CD4-positive, alpha-beta memory T cell (primary cell): ENCODE data around the gene BCL2L2. TPM values are rescaled to one million over a fixed set of nuclear protein-coding genes. Genes with fewer than 3 reads are reported as not detected.

Experiments used
- CTCF ChIA-PET: fragments of 350-600 bp; sonication (Branson Sonifier 250); formaldehyde crosslinking; loops from one replicate; lab custom pipeline; 2021; ENCODE audit warnings: inconsistent platforms; ENCODE audit not compliant: partially characterized antibody; lab: Charles Lee
- POLR2A ChIA-PET: fragments of 350-600 bp; sonication (Branson Sonifier 250); formaldehyde crosslinking; loops from one replicate; lab custom pipeline; 2021; ENCODE audit not compliant: partially characterized antibody; lab: Charles Lee
- DNase-seq, 5 donors: peaks; one replicate each; pipeline versions ENCODE4 v3.0.0 to v3.0.0-alpha.2; 2020 to 2022; ENCODE audit warnings: mixed read lengths in 1 of 5
- H3K27ac ChIP-seq: one replicate; pipeline ENCODE4 v1.7.0; 2013; ENCODE audit warnings: low read depth, low read length
- H3K27me3 ChIP-seq: 2 replicates; pipeline ENCODE4 v1.7.0; 2013; ENCODE audit warnings: mild to moderate bottlenecking, low read length, moderate library complexity; ENCODE audit not compliant: insufficient read depth
- H3K36me3 ChIP-seq: 2 replicates; pipeline ENCODE4 v1.7.0; 2013; ENCODE audit warnings: mild to moderate bottlenecking, low read length, moderate library complexity; ENCODE audit not compliant: insufficient read depth
- H3K4me1 ChIP-seq: 2 replicates; pipeline ENCODE4 v1.7.0; 2013; ENCODE audit warnings: mild to moderate bottlenecking, low read length, moderate library complexity; ENCODE audit not compliant: insufficient read depth
- H3K4me3 ChIP-seq, 2 donors: one replicate each; pipeline ENCODE4 v1.7.0; 2013; ENCODE audit warnings: low read length in 2 of 2, mild to moderate bottlenecking in 1 of 2
- H3K9me3 ChIP-seq, 2 donors: one replicate each; pipeline ENCODE4 v1.7.0; 2013; ENCODE audit warnings: low read length in 2 of 2, control low read depth in 1 of 2; ENCODE audit not compliant: control insufficient read depth in 1 of 2
- H3K27ac Mint-ChIP-seq, 7 donors: one replicate each; pipeline ENCODE4 v1.8.0; 2020 to 2021; ENCODE audit warnings: mixed read lengths in 7 of 7, mild to moderate bottlenecking in 6 of 7, inconsistent platforms in 3 of 7, moderate library complexity in 3 of 7
- H3K27me3 Mint-ChIP-seq, 2 donors: one replicate each; pipeline ENCODE4 v1.8.0; 2020 to 2021; ENCODE audit warnings: mixed read lengths in 2 of 2
- H3K36me3 Mint-ChIP-seq, 2 donors: one replicate each; pipeline ENCODE4 v1.8.0; 2020 to 2021; ENCODE audit warnings: mixed read lengths in 2 of 2, inconsistent platforms in 1 of 2, mild to moderate bottlenecking in 1 of 2
- H3K4me1 Mint-ChIP-seq, 4 donors: one replicate each; pipeline ENCODE4 v1.8.0; 2020 to 2021; ENCODE audit warnings: mixed read lengths in 4 of 4, mild to moderate bottlenecking in 1 of 4
- H3K4me3 Mint-ChIP-seq, 8 donors: one replicate each; pipeline ENCODE4 v1.8.0; 2020 to 2021; ENCODE audit warnings: mixed read lengths in 8 of 8, mild to moderate bottlenecking in 7 of 8, moderate library complexity in 6 of 8, inconsistent platforms in 3 of 8
- H3K9me3 Mint-ChIP-seq, 8 donors: one replicate each; pipeline ENCODE4 v1.8.0; 2020 to 2021; ENCODE audit warnings: mixed read lengths in 8 of 8, mild to moderate bottlenecking in 5 of 8, inconsistent platforms in 3 of 8, moderate library complexity in 1 of 8
- intact Hi-C: fragments of 100-400 bp; cut with micrococcal nuclease; formaldehyde crosslinking; loops from one replicate; pipeline ENCODE4 v1.15.1; 2023
- polyA plus RNA-seq, 2 donors: library from polyadenylated mRNA; unstranded; fragments of 300-500 nt; fragmentation: Illumina TruSeq; gene quantifications; one replicate each; pipeline ENCODE4 v1.2.3, GENCODE V29; 2021
- total RNA-seq, 2 experiments: library from RNA; stranded (reverse); gene quantifications; one replicate each; pipeline ENCODE4 v1.2.3, GENCODE V29; 2021

The BCL2L2 gene
- total and polyA plus RNA-seq, 4 experiments from 2014 or later, result 2.0 to 3.6 TPM; not detected in 2

DNA sequence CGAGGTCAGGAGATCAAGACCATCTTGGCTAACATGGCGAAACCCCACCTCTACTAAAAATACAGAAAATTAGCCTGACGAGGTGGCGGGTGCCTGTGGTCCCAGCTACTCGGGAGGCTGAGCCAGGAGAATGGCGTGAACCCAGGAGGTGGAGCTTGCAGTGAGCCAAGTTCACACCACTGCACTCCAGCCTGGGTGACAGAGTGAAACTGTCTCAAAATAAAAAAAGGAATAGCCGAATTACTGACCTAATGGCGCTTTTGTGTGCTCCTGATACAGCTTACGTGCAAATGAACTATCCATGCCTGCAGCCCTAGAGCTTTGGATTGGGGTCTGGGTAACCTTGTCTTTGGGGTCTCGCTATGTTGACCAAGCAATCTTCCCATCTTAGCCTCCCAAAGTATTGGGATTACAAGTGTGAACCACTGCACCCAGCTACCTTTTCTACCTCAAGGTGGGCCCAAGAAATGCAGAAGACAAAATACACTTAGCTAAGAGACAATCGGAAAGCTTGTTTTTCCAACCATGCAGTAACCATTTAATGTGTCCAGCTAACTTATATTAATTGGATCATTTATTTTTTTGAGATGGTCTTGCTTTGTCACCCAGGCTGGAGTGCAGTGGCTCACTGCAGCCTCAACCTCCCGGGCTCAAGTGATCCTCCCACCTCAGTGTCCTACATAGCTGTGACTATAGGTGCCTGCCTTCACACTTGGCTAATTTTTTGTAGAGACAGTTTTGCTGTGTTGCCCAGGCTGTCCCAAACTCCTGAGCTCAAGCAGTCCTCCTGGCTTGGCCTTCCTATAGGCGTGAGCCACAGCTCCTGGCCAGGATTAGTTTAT lies 20.1 kb downstream of the BCL2L2 start:
- DNase-seq, result no peak
- peak overlapping the region in 2 of 7 donors; percentile 19 to 57 for H3K27ac Mint-ChIP-seq
- H3K9me3 Mint-ChIP-seq, result no peaks in the 10 kb centered on the region
- Histone ChIP-seq H3K4me3 (no peak overlapping the region), H3K4me1 (peaks cover 19% of the 10 kb centered on the region), H3K27me3 (no peaks in the 10 kb centered on the region), H3K27ac (no peak overlapping the region), H3K9me3 (no peaks in the 10 kb centered on the region), H3K36me3 (peaks cover 18% of the 10 kb centered on the region)
- peaks cover 0 to 2% of the 10 kb centered on the region in 2 donors for H3K27me3 Mint-ChIP-seq
- H3K4me1 Mint-ChIP-seq, result peaks cover 15 to 22% (median 17%) of the 10 kb centered on the region in 4 donors
- H3K4me3 Mint-ChIP-seq, result peak overlapping the region in 1 of 8 donors; percentile 30
- POLR2A ChIA-PET, result interaction anchor here (1.0 to 1.5 kb wide), 5 partner anchors 21 to 53 kb away, joined by 3 to 5 read pairs (median 3); partner anchors contain the start of gene HOMEZ
- intact Hi-C loops, result loop anchor here (10.0 kb wide), 1 partner anchor 732 kb away; the partner anchor contains the start of gene ABHD4
- H3K36me3 Mint-ChIP-seq, result peaks cover 26 to 41% of the 10 kb centered on the region in 2 donors
- CTCF ChIA-PET, result interaction anchor here (0.7 to 2.7 kb wide), 21 partner anchors 10 to 234 kb away, joined by 3 to 25 read pairs (median 4); partner anchors contain the start of genes ACIN1, CMTM5 and PPP1R3E

DNA sequence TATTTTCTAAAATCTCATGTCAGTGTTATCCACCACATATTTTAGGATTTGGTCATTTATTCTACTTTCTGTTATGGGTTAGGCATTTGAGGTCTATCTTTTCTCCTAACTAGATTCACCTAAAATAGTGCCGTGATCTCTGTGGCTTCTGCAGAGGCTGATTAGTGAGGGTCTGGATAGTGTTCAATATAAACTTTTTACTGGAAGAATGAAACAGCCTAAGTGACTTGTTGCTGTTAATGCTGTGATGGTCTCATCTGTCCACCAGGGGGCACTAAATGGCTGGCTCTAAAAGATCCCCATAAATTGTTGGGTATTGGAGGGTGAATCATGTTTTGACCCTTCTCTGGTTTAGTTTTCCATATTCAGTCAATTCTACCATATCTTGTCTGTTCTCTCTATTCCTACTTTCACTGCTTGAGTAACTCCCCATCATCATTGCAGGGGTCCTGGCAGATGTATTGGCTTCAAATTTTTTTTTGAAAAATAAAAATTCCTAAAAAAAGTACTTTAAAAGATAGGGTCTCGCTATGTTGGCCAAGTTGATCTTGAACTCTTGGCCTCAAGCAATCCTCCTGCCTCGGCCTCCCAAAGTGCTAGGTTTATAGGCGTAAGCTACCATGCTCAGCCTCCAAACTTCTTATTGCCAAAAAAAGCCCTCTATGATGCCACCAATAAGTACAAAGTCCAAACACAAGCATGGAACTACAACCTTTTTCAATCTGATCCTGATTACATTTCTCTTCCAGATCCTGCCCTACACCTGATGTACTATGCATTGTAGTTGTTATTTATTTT lies 21.5 kb downstream of the BCL2L2 start:
- ChIA-PET CTCF (interaction anchor here (1.2 to 3.0 kb wide), 10 partner anchors 17 to 232 kb away, joined by 4 to 25 read pairs (median 6); no protein-coding TSS in a partner anchor), POLR2A (interaction anchor here (0.8 to 1.5 kb wide), 2 partner anchors 26 to 42 kb away, joined by 3 read pairs; partner anchors contain the start of gene HOMEZ)
- H3K9me3 Mint-ChIP-seq, result no peaks in the 10 kb centered on the region
- H3K4me1 Mint-ChIP-seq, result peaks cover 3 to 8% (median 5%) of the 10 kb centered on the region in 4 donors
- no peaks in the 10 kb centered on the region for H3K27me3 ChIP-seq
- H3K4me3 ChIP-seq, result no peak overlapping the region
- H3K4me3 Mint-ChIP-seq, result no peak overlapping the region
- H3K27ac ChIP-seq, result no peak overlapping the region
- H3K27me3 Mint-ChIP-seq, result peaks cover 0 to 2% of the 10 kb centered on the region in 2 donors
- intact Hi-C loops, result loop anchor here (1.0 to 10.0 kb wide), 5 partner anchors 52 to 733 kb away; partner anchors contain the start of gene ABHD4
- peaks cover 9% of the 10 kb centered on the region for H3K4me1 ChIP-seq
- H3K36me3 Mint-ChIP-seq, result peaks cover 16 to 27% of the 10 kb centered on the region in 2 donors
- peak; percentile 48 to 64 (median 60) for DNase-seq
- no peaks in the 10 kb centered on the region for H3K9me3 ChIP-seq
- H3K27ac Mint-ChIP-seq, result peak overlapping the region in 2 of 7 donors; percentile 28 to 60
- peaks cover 18% of the 10 kb centered on the region for H3K36me3 ChIP-seq

DNA sequence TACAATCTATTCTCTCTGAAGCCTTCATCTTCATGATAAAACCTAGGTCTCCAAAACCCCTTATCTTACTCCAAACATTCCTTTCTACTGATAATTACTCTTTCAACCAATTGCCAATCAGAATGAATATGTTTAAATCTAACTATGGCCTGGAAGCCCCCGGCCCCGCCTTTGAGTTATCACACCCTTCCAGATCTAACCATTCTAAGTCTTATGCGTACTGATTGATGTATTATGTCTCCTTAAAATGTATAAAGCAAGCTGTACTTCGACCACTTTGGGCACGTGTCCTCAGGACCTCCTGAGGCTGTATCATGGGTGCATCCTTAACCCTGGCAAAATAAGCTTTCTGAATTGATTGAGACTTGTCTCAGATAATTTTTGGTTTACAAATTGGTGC lies 29.0 kb downstream of the BCL2L2 start:
- no peaks in the 10 kb centered on the region for H3K36me3 ChIP-seq
- intact Hi-C loops, result no loop called here
- no peak for DNase-seq
- H3K4me3 Mint-ChIP-seq, result no peak overlapping the region
- H3K9me3 Mint-ChIP-seq, result peaks cover 0 to 4% (median 0%) of the 10 kb centered on the region in 8 donors
- ChIA-PET CTCF (interaction anchor here (1.3 kb wide), 1 partner anchor 45 kb away, joined by 4 read pairs; no protein-coding TSS in a partner anchor), POLR2A (interaction anchor here (1.0 kb wide), 1 partner anchor 14 kb away, joined by 3 read pairs; no protein-coding TSS in a partner anchor)
- H3K4me1 Mint-ChIP-seq, result no peaks in the 10 kb centered on the region
- H3K4me3 ChIP-seq, result no peak overlapping the region
- no peaks in the 10 kb centered on the region for H3K27me3 ChIP-seq
- H3K27ac ChIP-seq, result no peak overlapping the region
- H3K4me1 ChIP-seq, result no peaks in the 10 kb centered on the region
- H3K9me3 ChIP-seq, result no peaks in the 10 kb centered on the region
- no peak overlapping the region for H3K27ac Mint-ChIP-seq
- peaks cover 12 to 18% of the 10 kb centered on the region in 2 donors for H3K27me3 Mint-ChIP-seq
- no peaks in the 10 kb centered on the region for H3K36me3 Mint-ChIP-seq

DNA sequence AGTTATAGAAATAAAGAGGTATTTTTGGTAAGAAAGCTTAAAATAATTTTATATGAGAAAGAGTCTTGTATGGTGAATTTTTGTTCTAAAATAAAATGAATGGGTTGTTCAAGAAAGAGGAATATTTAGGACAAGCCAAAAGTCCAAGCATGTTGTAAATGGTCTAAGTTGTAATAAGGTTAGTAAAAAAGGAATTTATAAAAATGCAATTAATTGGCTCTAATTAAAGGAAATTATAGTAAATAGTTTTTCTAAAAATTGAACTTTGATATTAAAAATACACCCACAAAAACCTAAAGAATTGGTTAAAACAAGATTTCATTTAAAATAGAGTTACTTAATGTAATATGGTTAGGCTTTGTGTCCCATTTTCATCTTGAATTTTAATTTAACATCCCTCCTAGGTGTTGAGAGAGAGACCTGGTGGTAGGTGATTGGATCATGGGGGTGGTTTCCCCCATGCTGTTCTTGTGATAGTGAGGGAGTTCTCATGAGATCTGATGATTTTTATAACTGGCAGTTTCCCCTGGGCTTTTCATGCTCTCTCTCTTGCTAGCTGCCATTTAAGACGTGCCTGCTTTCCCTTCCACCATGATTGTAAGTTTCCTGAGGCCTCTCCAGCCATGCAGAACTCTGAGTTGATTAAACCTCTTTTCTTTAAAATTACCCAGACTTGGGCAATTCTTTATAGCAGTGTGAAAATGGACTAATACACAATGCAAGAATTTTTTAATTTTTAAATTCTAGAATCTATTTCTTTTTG lies 33.1 kb downstream of the BCL2L2 start:
- CTCF ChIA-PET, result interaction anchor here (1.4 kb wide), 1 partner anchor 41 kb away, joined by 4 read pairs; no protein-coding TSS in a partner anchor
- H3K36me3 Mint-ChIP-seq, result no peaks in the 10 kb centered on the region
- no peak overlapping the region for H3K27ac Mint-ChIP-seq
- Histone ChIP-seq H3K27ac (no peak overlapping the region), H3K4me3 (no peak overlapping the region), H3K36me3 (no peaks in the 10 kb centered on the region), H3K9me3 (no peaks in the 10 kb centered on the region), H3K4me1 (no peaks in the 10 kb centered on the region), H3K27me3 (no peaks in the 10 kb centered on the region)
- intact Hi-C loops, result no loop called here
- H3K4me3 Mint-ChIP-seq, result no peak overlapping the region
- no peak for DNase-seq
- peaks cover 0 to 2% (median 0%) of the 10 kb centered on the region in 8 donors for H3K9me3 Mint-ChIP-seq
- peaks cover 15 to 17% of the 10 kb centered on the region in 2 donors for H3K27me3 Mint-ChIP-seq
- H3K4me1 Mint-ChIP-seq, result no peaks in the 10 kb centered on the region
- POLR2A ChIA-PET, result no interaction called here

DNA sequence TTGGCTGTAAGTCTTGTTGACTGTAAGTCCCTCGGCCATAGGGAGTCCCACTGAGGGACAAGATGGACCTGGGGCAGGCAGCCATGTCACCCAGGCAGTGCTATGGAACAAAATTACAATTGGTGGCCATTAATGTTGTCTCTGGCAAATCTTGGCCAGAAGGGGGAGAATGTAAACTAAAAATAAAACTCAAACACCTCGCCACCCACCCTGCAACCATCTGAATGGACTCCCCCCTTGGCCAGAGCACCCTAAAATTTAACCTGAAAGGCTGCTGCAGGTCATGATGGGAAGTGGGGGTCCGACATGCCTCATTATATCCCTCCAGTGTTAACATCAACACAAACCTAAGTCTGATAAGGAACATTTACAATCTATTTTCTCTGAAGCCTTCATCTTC lies 37.8 kb downstream of the BCL2L2 start:
- ChIA-PET CTCF (interaction anchor here (1.2 to 1.8 kb wide), 3 partner anchors 16 to 36 kb away, joined by 5 to 6 read pairs (median 5); no protein-coding TSS in a partner anchor), POLR2A (no interaction called here)
- DNase-seq, result no peak
- no peak overlapping the region for H3K27ac ChIP-seq
- Mint-ChIP-seq H3K4me3 (no peak overlapping the region), H3K36me3 (no peaks in the 10 kb centered on the region), H3K27me3 (peaks cover 3 to 7% of the 10 kb centered on the region in 2 donors), H3K9me3 (peaks cover 0 to 2% (median 0%) of the 10 kb centered on the region in 8 donors), H3K4me1 (no peaks in the 10 kb centered on the region), H3K27ac (no peak overlapping the region)
- H3K4me1 ChIP-seq, result no peaks in the 10 kb centered on the region
- no peaks in the 10 kb centered on the region for H3K9me3 ChIP-seq
- no peaks in the 10 kb centered on the region for H3K27me3 ChIP-seq
- intact Hi-C loops, result no loop called here
- H3K4me3 ChIP-seq, result no peak overlapping the region
- no peaks in the 10 kb centered on the region for H3K36me3 ChIP-seq

DNA sequence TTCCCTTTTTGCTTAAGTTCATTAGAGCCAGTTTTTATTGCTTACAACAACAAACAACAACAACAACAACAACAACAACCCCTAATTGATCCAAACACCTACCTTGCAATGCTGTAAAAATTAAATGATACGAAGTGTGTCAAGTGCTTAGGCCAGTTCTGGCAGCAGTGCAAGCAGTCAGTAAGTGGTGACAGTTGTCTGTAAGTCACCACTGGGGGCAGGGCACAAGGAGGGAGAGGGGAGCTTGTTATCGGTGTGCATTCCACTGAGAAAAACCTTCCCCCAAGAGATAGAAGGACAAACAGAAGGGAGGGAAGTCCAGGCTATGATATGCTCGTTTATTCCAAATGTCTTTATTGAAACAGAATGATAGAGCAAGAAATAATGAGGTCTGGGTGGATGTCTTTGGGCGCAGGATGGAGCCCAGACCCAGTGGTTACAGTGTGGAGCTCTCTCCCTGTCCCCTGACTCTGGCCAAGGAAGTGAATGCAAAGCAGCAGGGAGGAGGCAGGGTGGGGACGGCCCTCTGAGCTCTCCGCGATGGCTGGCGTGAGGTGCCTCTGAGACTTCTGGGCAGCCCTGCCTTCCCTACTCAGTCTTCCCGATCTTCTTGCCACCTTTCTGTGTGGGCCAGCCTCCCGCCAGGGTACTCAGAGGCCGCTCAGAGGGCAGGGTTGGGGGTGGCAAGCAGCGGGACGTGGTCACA lies 39.5 kb downstream of the BCL2L2 start:
- peak overlapping the region in 1 of 7 donors; percentile 49 for H3K27ac Mint-ChIP-seq
- ChIA-PET POLR2A (no interaction called here), CTCF (interaction anchor here (1.2 to 1.8 kb wide), 4 partner anchors 15 to 34 kb away, joined by 3 to 6 read pairs (median 5); no protein-coding TSS in a partner anchor)
- H3K27me3 Mint-ChIP-seq, result peaks cover 13 to 17% of the 10 kb centered on the region in 2 donors
- Histone ChIP-seq H3K27me3 (no peaks in the 10 kb centered on the region), H3K4me3 (no peak overlapping the region), H3K36me3 (no peaks in the 10 kb centered on the region), H3K27ac (no peak overlapping the region), H3K4me1 (no peaks in the 10 kb centered on the region), H3K9me3 (no peaks in the 10 kb centered on the region)
- H3K4me1 Mint-ChIP-seq, result peaks cover 1 to 7% (median 4%) of the 10 kb centered on the region in 4 donors
- H3K4me3 Mint-ChIP-seq, result no peak overlapping the region
- intact Hi-C loops, result no loop called here
- H3K36me3 Mint-ChIP-seq, result no peaks in the 10 kb centered on the region
- H3K9me3 Mint-ChIP-seq, result no peaks in the 10 kb centered on the region
- no peak for DNase-seq
